ENCODE measurements around the gene CENPV.
"Not testable (repeated sequence)": the region's sequence is repeated elsewhere in the genome, so short reads cannot be mapped to it uniquely, and the experiment has no call there.

The CENPV gene
- 4.6 to 24.9 (median 5.7) reads per million in 3 experiments for total RNA-seq

DNA sequence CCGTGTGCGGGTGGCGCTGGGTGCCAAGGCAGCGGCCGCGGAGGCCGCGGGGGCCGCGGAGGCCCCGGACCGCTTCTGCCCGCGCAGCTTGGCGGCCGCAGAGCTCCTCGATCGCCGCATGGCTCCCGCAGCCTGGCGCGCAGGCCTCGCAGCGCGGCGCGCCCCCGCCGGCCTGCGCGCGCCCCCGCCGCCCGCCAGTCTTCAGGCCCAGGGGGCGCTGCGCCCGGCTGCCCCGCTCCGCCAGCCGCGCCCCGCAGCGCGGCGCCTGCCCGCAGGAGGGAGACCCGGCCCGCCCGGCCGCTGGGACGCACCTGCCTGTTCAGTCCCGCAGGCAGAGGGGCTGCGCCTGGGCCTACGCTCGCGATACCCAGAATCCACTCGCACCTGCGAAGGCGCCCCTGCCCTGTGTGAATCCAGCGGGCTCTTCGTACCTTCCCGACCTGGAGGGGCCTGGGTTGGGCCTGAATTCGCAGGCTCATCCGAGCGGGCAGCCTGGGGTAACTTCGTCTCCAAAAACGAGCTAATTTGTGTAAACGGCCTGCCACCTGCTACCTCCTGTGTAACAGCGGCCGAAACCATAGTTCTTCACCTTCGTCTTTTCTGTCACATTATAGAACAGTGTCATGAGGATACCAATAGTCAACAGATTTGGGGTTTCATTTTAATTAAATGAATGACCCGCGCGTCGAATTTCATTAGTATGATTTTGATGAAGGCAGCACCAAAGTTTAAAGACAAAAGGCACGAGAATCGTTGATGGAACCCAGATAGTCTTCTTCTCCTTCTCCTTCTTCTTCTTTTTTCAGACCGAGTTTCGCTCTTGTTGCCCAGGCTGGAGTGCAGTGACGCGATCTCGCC is at the start of gene CENPV:
CENPV (minus strand) TSS at position 153 of the 858 bp plus-strand sequence; CDS start at position 120, 33 bp downstream.
- peak; percentile 53 for DNase-seq

DNA sequence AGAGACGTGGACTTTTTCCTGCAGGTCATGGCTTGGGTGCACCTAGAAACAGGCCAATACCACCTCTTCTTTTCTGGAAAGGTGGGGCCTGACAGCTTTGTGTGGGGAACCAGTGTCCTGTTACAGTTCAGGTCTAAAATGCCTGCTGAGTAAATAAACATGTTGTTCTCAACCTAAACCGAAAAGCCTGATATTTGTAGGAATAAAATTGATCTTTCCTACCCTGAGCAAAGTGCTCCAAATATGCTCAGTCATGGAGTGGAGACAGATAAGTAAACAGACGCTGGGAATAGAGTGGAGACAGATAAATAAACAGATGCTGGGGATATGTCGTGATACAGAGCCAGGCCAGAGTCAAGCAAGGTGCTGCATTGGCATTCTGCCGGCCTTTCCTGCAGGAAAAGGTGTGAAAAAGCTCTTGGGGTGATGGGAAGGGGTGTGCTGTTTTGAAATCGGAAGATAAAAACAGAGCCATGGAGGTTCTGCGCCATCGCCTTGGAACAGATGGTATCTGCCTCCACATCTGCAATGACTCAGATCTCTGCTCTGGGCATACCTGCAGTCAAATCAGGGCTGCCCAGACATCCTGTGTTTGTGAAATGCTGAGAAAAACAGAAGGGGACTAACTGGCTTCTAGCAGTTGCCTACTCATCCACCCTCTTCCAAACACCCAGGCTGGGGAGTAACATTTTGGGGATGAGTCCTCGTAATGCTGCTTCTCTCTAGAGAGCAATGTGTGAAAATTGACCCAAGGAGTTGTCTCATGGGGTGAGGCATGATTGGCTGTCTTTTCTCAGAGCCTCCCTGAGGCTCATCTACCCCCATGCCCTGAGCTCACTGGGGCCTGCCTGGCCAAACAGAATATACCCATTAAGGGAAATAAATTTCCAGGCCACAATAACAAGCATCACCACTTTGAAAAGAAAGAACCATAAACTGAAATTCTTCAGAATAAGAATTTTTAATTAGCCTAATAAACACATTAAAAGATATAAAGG is 45.3 kb upstream of the CENPV start:
- no peak for DNase-seq

DNA sequence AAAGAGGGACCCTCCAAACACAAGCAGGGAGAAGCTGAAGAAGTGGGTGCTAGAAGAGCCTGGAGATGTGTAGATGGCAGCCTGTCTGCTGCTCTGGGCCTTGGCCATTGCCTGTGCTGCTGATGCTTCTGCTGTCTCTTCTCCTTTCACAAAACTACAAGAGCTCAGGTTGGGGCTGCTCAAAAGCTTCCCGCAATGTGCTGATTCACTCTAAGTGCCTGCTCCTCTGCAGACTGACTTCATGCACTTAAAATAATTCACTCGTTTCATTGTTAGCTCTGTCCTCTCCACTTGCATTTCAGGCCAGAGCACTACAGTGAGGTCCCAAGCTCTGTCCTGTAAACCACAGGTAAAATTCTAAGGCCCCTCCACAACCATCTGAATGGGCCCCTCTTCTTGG is 43.4 kb upstream of the CENPV start:
- DNase-seq, result not testable (repeated sequence)

DNA sequence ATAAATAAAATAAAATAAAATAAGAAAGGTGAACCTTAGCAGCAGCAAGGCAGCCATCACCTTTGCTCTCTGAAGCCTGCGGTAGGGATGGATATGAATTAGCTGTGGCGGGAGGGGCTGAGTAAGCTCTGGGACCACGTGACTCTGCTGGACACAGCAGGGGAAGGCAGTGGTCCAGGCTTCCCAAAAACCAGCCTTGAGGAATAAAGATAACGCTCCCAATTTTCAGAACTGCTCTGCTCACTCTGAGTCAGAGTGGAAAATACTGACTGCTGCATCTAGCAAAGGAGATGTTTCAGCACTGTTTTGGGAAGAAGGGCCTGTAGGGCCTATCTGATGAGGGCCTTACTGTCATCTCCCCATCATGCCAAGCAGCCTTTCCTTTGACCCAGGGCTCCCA is 42.6 kb upstream of the CENPV start:
- not testable (repeated sequence) for DNase-seq

DNA sequence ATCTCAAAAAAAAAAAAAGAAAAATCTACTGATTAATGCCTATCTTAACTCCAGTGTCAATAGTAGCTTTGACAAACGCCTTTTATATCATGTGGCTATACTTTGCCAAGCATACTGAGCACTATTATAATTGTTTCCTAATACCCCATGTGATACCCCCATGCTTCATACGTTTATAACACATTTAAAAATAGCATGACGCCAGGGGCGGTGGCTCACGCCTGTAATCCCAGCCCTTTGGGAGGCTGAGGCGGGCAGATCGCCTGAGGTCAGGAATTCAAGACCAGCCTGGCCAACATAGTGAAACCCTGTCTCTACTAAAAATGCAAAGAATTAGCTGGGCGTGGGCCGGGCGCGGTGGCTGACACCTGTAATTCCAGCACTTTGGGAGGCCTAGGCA is 39.2 kb upstream of the CENPV start:
- DNase-seq, result not testable (repeated sequence)

DNA sequence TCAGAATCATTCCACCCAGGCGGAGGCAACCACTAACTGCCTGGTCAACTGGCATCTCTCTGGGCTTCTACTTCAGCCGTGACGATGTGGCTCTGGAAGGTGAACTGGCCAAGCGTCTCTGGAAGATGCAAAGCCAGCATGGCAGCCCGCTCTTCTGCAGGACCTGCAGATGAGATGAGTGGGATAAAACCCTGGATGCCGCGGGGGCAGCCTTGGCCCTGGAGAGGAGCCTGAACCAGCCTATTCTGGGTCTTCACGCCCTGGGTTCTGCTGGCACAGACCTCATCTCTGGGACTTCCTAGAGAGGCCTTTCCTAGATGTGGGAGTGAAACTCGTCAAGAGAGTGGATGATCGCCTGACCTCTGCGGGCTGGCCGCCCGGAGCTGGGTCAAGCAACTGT is 38.2 kb upstream of the CENPV start:
- DNase-seq, result no peak

DNA sequence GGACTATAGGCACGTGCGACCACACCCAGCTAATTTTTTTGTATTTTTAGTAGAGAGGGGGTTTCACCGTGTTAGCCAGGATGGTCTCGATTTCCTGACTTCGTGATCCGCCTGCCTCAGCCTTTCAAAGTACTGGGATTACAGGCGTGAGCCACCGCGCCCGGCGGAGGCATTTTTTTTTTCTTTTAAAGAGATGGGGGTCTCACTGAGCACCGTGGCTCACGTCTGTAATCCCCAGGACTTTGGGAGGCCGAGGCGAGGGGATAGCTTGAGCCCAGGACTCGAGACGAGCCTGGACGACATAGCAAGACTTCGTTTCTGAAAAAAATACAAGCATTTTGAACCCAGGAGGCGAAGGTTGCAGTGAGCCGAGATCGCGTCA is 32.8 kb upstream of the CENPV start:
- DNase-seq, result not testable (repeated sequence)

DNA sequence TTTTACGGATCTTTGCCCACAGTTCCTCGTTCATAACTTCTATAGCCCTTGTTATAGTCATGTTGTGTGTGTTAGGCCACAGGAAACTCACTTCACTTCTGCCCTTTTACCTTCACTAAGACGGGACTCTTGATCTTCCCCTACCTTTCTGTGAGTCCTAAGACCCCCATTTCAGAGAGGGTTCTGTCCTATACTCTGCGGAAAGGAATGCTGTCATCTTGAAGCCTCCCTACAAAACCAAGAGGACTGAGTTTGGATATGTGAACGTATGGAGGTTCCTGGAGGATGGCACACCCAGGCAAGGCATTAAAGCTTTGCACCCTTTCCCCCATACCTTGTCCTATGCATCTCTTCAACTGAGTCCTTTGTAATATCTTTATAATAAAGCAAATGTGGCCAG is 31.3 kb upstream of the CENPV start:
- DNase-seq, result no peak

DNA sequence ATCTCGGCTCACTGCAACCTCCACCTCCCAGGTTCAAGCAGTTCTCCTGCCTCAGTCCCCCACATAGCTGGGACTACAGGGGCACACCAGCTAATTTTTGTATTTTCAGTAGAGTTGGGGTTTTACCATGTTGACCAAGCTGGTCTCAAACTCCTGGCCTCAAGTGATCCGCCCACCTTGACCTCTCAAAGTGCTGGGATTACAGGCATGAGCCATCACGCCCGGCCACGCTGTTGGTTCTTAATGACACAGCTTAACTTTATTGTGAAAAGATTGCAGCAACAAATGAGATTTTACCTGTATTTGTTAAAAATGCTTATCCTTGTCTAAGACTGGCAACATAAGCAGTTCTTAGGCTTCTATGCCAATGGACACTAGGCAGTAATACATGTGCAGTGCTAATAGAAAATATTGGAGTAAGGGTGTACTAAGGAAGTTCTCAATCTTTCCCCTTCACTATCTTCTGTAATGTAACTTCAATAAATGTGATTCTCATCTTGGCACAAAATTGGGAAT is 30.6 kb upstream of the CENPV start:
- DNase-seq, result no peak

DNA sequence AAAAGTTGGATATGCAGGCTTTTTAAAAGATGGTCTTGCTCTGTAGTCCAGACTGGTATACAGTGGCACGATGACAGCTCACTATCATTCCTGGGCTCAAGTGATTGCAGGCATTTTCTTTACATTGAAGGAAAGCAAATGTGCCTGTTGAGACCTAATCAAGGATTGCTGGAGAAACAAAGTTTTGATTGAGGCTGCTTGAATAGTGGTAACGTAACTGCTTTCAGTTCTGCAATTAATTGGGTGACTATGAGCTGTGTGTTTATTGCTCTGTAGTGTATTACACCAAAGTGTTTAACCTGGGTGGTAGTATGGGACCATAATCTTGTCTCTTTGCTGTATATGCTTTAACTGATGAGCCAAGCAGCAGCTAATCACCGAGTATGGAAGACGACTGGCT is 29.9 kb upstream of the CENPV start:
- DNase-seq, result no peak

DNA sequence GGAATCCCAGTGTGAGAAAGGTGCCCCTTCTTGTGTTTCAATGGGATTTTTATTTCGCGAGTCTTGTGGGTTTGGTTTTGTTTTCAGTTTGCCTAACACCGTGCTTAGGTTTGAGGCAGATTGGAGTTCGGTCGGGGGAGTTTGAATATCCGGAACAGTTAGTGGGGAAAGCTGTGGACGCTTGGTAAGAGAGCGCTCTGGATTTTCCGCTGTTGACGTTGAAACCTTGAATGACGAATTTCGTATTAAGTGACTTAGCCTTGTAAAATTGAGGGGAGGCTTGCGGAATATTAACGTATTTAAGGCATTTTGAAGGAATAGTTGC is 28.2 kb upstream of the CENPV start:
- no peak for DNase-seq

DNA sequence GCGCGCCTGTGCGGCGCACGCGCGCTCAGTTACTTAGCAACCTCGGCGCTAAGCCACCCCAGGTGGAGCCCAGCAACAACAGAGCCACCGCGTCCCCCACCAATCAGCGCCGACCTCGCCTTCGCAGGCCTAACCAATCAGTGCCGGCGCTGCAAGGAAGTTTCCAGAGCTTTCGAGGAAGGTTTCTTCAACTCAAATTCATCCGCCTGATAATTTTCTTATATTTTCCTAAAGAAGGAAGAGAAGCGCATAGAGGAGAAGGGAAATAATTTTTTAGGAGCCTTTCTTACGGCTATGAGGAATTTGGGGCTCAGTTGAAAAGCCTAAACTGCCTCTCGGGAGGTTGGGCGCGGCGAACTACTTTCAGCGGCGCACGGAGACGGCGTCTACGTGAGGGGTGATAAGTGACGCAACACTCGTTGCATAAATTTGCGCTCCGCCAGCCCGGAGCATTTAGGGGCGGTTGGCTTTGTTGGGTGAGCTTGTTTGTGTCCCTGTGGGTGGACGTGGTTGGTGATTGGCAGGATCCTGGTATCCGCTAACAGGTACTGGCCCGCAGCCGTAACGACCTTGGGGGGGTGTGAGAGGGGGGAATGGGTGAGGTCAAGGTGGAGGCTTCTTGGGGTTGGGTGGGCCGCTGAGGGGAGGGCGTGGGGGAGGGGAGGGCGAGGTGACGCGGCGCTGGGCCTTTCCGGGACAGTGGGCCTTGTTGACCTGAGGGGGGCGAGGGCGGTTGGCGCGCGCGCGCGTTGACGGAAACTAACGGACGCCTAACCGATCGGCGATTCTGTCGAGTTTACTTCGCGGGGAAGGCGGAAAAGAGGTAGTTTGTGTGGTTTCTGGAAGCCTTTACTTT is 27.6 kb upstream of the CENPV start, which contains the start of gene UBB:
UBB (plus strand) TSS at position 452 of the 856 bp plus-strand sequence. CDS start 817 bp downstream, outside the sequence.
- peak; percentile 96 for DNase-seq

DNA sequence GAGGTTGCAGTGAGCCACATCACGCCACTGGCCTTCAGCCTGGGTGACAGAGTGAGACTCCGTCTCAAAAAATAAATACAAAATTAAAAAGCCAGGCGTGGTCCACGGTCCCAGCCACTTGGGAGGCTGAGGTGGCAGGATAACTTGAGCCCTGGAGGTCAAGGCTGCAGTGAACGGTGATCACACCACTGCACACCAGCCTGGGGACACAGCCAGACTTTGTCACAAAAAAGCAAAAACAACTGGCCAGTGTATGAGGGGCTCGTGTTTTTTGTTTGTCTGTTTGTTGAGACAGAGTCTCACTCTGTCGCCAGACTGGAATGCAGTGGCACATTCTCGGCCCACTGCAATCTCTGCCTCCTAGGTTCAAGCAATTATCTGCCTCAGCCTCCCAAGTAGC is 26.4 kb upstream of the CENPV start:
- DNase-seq, result no peak

DNA sequence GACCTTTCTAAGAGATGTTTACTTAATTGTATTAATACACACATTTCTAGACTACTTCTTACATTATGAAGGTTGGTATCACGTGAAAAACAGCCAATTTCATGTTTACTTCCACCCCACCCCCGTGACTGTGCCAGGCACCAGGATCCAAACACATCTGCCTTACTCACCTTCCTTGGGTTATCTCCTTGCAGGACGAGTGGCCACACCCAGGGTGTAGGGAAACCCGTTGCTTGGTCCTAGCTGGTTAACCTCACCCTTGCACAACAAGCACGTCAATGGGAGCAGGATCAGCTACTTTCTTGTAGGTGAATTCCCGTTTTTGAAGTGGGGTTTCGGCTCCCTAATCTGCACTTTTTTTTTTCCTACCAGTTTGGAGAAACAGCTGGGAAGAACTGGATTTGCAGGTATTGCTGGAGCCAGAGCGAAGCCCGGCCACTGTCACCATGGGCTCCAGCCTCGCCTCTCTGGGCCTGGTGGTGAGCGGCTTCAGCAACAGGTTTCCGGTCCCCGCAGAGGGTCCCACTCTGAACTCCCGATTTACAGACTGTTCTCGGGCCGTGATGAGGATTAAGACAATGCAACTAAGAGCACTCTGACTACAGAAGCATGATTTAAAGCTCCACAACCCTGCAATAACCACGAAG is 25.5 kb upstream of the CENPV start:
- DNase-seq, result no peak

DNA sequence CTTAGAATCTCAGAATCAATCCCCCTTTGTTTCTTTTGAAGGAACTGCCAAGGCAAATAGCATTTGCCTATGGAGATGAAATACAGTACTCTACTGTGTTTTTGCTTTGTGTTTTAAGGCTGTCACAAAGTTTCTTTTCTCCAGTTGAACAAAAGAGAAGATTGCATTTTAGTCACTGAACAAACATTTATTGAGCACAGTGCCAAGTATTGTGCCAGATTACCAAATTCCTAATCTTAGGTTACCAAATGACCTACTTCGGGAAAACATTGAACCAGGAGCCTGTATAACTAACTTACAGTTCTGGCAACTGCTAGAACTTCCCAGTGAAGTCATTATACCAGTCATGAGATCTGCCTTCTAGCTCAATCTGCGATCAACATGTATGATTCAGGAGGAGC is 24.7 kb upstream of the CENPV start:
- no peak for DNase-seq

DNA sequence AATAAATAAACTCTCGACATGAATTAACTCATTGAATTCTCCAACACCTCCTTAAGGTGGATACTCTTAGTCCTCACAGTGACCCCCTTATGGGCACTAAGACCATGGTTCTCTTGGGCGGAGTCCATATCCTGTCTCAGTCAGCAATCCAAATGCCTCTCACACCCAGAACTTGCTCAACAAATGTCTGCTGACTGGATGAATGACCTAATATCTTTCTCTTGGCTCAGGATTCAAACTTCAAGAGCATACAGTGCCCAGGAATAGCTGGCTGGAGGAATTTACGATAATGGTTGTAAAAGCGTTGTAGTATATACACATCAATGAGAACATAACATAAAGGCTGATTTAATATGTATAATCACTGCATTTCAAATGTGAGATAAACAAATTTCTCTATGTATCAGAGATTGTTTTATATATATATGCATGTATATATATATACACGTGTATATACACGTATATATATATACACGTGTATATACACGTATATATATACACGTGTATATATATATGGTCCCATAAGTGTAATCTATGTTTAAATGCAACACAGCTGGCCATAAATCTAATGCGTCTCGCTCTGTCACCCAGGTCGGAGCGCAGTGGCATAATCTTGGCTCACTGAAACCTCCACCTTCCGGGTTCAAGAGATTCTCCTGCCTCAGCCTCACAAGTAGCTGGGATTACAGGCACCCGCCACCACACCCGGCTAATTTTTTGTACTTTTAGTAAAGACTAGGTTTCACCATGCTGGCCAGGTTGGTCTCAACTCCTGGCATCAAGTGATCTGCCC is 21.1 kb upstream of the CENPV start:
- DNase-seq, result no peak

DNA sequence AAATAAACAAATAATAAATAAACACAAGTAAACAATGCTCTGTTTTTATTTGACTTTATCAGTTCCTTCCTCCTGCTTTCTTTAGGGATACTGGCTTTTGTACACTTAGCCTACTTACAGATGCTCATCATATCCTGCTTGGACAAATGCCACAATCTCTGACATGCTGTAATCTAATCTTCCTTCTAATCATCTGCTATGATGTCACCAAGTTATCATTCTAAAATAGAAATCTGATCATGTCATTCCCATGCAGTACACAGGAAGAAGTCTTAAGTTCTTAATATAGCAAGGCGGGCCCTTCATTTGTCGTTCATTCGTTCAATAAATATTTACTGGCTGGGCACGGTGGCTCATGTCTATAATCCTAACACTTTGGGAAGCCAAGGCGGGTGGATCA is 18.5 kb upstream of the CENPV start:
- no peak for DNase-seq

DNA sequence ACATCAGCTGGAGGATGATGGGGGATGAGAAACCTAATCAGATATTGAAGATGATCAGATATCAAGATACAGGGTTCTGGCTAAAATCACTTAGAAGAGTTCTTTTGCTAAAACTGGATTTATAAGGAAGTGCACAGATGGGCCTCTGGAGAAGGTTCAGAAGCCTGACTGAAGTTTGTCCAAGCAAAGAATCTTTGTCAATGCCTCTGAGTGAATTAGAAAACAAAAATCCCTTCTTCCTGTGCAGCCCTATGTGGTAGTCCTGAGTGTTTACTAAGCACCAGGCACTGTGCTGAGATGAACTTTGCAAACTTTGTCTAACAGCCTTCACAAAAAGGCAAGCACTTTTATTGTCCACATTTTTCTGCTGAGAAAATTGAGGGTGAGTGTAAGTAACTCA is 11.4 kb upstream of the CENPV start:
- DNase-seq, result no peak

DNA sequence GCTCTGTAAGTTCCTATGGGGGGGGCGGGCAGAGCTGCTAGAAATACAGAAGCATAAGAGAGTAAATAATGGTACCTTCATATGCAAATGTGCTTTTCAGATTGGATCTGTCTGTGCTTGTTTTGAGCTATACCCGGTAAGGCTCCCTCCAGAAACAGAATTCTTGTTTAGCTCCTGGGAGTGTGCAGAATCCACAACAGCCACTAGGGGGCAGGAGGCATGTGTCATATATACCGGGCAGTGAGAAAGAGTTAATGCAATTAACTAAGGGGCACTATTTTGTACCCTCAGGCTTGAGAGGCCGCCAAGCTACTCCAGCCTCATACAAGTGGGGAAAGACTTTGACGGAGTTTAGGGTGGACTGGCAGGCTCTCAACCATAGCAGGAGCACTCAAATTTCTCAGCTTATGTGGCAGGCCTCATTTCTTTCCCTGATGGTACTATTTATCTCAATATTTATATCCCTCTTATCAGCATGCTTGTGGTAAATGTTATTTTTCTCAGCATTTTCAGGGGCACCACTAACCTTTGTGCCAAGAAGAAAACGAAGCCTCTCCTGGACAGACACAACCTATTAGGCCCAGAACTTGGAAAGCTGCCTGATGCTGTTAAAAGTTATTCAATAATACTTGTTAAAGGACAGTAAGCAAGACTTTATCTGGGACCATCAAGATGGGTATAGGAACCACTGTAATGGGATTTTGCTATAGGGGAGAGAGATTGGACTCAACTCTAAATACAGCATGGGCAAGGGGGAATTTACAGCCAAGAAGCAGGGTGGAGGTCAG is 10.7 kb upstream of the CENPV start:
- DNase-seq, result peak; percentile 56

DNA sequence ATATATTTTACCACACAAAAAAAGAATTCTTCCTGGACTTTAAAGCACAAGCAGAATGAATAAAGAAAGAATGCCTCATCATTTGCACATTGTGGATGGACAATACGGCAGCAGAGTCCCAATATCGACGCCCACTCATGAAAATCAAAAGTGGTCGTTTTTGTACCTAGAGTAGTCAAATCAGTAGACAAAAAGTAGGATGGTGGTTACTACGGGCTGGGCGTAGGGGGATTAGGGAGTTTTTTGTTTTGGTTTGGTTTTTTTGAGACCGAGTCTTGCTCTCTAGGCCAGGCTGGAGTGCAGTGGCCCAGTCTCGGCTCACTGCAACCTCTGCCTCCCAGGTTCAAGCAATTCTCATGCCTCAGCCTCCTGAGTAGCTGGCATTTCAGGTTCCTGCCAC is 8.6 kb upstream of the CENPV start:
- DNase-seq, result no peak

Data from central memory CD4-positive, alpha-beta T cell (primary cell).